SU-DHL-6 (cell line): ENCODE measurements around the gene KCTD8.

Experiments
- H2AFZ ChIP-seq: fragments of 200-600 bp; sonication (generic); 2 replicates; pipeline ENCODE4 v1.6.1; 2014; ENCODE audit warnings: low read depth, mild to moderate bottlenecking, moderate library complexity, mixed read lengths, antibody characterized with exemption, low read length; ENCODE audit not compliant: severe bottlenecking
- H3F3A ChIP-seq: fragments of 200-600 bp; shearing (Covaris generic); 2 replicates; pipeline ENCODE4 v1.6.0; 2016; ENCODE audit warnings: antibody characterized with exemption, mild to moderate bottlenecking; ENCODE audit not compliant: insufficient read depth
- H3K27ac ChIP-seq: fragments of 200-600 bp; sonication (generic); 2 replicates; pipeline ENCODE4 v1.5.1; 2016; ENCODE audit warnings: low read depth, mild to moderate bottlenecking, low read length, moderate library complexity, mixed read lengths
- H3K27me3 ChIP-seq: fragments of 200-600 bp; sonication (generic), shearing (Covaris generic); 2 replicates; pipeline ENCODE4 v1.6.0; 2014; ENCODE audit warnings: mild to moderate bottlenecking, low read length
- H3K36me3 ChIP-seq: fragments of 200-600 bp; sonication (generic); 2 replicates; pipeline ENCODE4 v1.6.1; 2014; ENCODE audit warnings: mild to moderate bottlenecking, low read length, mixed read lengths
- H3K4me2 ChIP-seq: fragments of 300-600, 200-600 bp; shearing (Covaris generic), sonication (generic); 2 replicates; pipeline ENCODE4 v1.6.0; 2014; ENCODE audit warnings: low read length, low read depth, mild to moderate bottlenecking; ENCODE audit not compliant: poor library complexity, severe bottlenecking
- H3K4me3 ChIP-seq: fragments of 200-600 bp; sonication (generic); 2 replicates; pipeline ENCODE4 v1.5.1; 2014; ENCODE audit warnings: antibody characterized with exemption, low read length, mild to moderate bottlenecking, mixed read lengths; ENCODE audit not compliant: insufficient read depth, poor library complexity, severe bottlenecking
- H3K79me2 ChIP-seq: fragments of 200-600 bp; sonication (generic); 2 replicates; pipeline ENCODE4 v1.6.1; 2014; ENCODE audit warnings: mild to moderate bottlenecking, low read length, moderate library complexity; ENCODE audit not compliant: insufficient read depth
- H3K9ac ChIP-seq: fragments of 200-600 bp; sonication (generic); 2 replicates; pipeline ENCODE4 v1.7.0; 2014; ENCODE audit warnings: mild to moderate bottlenecking, low read length
- H3K9me2 ChIP-seq: fragments of 200-600 bp; sonication (generic); replicated peaks from 2 replicates; pipeline ENCODE4 v1.6.1; 2014; ENCODE audit warnings: low read length; ENCODE audit not compliant: insufficient read depth
- H3K9me3 ChIP-seq: fragments of 200-600 bp; sonication (generic); 2 replicates; pipeline ENCODE4 v1.6.1; 2014; ENCODE audit warnings: low read length, mixed read lengths; ENCODE audit not compliant: insufficient read depth
- H4K20me1 ChIP-seq: fragments of 200-600 bp; sonication (generic); 2 replicates; pipeline ENCODE4 v1.6.1; 2014; ENCODE audit warnings: low read depth, mild to moderate bottlenecking, antibody characterized with exemption, low read length, moderate library complexity, mixed read lengths
- EZH2phosphoT487 ChIP-seq: fragments of 200-600 bp; sonication (generic), shearing (Covaris generic); conservative IDR thresholded peaks from 2 replicates; pipeline ENCODE4 v1.6.1; 2018; ENCODE audit warnings: mild to moderate bottlenecking, antibody characterized with exemption, low read length, moderate library complexity, mixed read lengths
- TF ChIP-seq, protein P1 (sequence below): fragments of 200-600 bp; sonication (generic); IDR thresholded peaks from one replicate; pipeline ENCODE4 v1.5.1; 2017; ENCODE audit warnings: antibody characterized with exemption, mild to moderate bottlenecking, low read length, moderate library complexity; ENCODE audit not compliant: insufficient read depth, poor library complexity, severe bottlenecking

The KCTD8 gene

DNA sequence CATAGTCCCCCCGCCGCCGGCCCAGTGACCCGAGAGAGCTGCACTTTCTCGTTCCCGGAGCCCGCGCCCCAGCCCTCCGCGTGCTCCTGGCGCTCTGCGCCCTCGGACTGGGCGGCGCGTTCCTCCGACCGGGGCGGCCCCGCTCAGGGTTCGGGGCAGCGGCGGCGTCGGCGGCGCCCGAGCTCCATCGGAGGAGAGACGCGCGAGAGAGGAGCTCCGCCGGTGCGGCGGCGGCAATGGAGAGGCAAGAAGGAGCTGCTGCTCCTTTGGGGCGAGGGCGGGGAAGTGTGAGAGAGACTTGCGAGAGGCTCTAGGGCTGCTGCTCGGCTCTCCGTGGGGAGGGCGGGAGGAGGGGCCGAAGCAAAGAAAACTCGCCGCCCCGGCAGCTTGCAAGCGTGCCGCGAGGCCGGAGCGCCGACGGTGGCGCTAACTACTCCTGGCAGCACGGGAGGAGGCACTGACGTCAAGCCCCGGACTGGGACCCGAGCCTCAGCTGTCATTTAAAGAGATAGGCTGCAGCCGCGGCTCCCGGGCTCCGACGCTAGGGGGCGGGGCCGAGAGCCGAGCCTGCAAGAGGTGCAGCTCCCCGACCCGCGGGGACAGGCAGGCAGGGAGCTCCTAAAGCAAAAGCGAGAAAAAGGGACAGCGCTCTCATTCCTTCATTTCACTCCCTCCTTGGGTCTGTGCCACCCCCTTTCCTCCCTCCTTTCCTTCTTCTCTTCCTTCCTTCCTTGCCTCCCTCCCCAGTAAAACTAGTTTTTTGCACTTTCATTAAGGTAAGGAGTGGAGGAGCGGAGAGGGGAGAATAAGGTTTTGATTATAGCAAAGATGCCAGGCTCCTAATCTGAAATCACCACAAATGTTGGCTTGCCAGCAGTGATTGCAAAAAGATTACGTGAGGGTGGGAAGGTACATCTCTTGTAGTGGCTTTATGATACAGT, at the start of gene KCTD8:
TSS of gene KCTD8 (minus strand) at position 289 of the 941 bp plus-strand sequence.
- Histone ChIP-seq H4K20me1 (no peaks in the 10 kb centered on the region), H3K9me3 (no peaks in the 10 kb centered on the region), H3K9me2 (no peaks in the 10 kb centered on the region), H3K27me3 (no peaks in the 10 kb centered on the region), H3K79me2 (no peaks in the 10 kb centered on the region), H3K36me3 (no peaks in the 10 kb centered on the region), H3K9ac (no peak within 1 kb of the TSS), H3K4me2 (no peak within 1 kb of the TSS), H3F3A (no peaks in the 10 kb centered on the region), H3K27ac (no peak within 1 kb of the TSS), H3K4me3 (no peak within 1 kb of the TSS), H2AFZ (peak within 1 kb of the TSS; percentile 45)
- no peak for TF ChIP-seq EZH2phosphoT487
- TF ChIP-seq, protein P1, sequence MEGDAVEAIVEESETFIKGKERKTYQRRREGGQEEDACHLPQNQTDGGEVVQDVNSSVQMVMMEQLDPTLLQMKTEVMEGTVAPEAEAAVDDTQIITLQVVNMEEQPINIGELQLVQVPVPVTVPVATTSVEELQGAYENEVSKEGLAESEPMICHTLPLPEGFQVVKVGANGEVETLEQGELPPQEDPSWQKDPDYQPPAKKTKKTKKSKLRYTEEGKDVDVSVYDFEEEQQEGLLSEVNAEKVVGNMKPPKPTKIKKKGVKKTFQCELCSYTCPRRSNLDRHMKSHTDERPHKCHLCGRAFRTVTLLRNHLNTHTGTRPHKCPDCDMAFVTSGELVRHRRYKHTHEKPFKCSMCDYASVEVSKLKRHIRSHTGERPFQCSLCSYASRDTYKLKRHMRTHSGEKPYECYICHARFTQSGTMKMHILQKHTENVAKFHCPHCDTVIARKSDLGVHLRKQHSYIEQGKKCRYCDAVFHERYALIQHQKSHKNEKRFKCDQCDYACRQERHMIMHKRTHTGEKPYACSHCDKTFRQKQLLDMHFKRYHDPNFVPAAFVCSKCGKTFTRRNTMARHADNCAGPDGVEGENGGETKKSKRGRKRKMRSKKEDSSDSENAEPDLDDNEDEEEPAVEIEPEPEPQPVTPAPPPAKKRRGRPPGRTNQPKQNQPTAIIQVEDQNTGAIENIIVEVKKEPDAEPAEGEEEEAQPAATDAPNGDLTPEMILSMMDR: peak; percentile 41

DNA sequence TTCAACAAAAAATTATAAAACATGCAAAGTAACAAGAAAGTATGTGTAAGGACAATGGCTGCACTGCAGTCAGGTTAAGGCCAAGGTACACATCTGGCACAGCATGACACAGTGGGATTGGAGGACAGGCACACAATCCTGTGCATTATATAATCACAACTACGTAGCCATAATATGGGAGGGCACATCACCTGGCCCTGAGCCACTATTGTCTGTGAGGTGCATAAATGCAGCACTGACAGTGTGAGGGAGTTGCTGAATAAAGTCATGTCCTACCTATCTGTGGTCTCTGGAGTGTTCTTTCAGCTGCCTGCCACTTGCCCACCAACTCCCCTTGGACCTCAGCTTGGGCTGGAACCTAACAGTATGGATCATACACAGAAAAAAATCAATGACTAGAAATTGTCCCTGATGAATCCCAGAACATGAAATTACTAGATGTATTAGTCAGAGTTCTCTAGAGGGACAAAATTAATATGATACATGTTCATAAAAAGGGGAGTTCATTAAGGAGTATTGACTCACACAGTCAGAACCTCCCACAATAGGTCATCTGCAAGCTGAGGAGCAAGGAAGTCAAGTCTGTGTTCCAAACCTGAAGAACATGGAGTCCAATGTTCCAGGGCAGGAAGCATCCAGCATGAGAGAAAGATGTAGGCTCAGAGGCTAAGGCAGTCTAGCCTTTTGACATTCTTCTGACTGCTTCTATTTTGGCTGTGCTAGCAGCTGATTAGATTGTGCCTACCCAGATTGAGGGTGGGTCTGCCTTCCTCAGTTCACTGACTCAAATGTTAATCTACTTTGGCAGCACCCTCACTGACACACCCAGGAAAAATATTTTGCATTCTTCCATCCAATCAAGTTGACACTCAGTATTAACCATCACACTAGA, 46.4 kb upstream of the KCTD8 start:
- no peaks in the 10 kb centered on the region for H3K36me3 ChIP-seq
- no peaks in the 10 kb centered on the region for H3K9me2 ChIP-seq
- no peak overlapping the region for H3K4me2 ChIP-seq
- H3K9me3 ChIP-seq: no peaks in the 10 kb centered on the region
- no peaks in the 10 kb centered on the region for H3K27me3 ChIP-seq
- H4K20me1 ChIP-seq: no peaks in the 10 kb centered on the region
- no peak overlapping the region for H3K4me3 ChIP-seq
- TF ChIP-seq, protein P1: no peak
- TF ChIP-seq EZH2phosphoT487: no peak
- H3K9ac ChIP-seq: no peak overlapping the region
- no peak overlapping the region for H3K27ac ChIP-seq
- H3F3A ChIP-seq: no peaks in the 10 kb centered on the region
- no peaks in the 10 kb centered on the region for H3K79me2 ChIP-seq
- H2AFZ ChIP-seq: no peak overlapping the region

DNA sequence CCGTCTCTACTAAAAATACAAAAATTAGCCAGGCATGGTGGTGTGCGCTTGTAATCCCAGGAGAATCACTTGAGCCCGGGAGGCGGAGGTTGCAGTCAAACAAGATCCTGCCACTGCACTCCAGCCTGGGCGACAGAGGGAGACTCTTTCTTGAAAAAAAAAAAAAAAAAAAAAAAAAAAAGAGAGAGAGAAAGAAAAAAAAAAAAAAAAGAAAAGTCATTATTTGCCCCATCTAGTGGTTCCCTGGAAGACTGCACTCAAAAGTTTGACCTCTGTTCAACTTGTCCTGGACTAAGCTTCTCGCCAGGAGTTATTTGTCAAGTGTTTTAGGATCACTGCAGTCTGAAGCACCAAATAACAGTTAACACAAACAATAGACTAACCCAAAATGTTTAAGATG, 45.3 kb upstream of the KCTD8 start:
- H3K27me3 ChIP-seq: no peaks in the 10 kb centered on the region
- no peaks in the 10 kb centered on the region for H3K9me2 ChIP-seq
- H3K36me3 ChIP-seq: no peaks in the 10 kb centered on the region
- H3K27ac ChIP-seq: no peak overlapping the region
- H3K79me2 ChIP-seq: no peaks in the 10 kb centered on the region
- no peak overlapping the region for H3K9ac ChIP-seq
- no peaks in the 10 kb centered on the region for H3F3A ChIP-seq
- H3K9me3 ChIP-seq: no peaks in the 10 kb centered on the region
- H2AFZ ChIP-seq: no peak overlapping the region
- H3K4me2 ChIP-seq: no peak overlapping the region
- no peak overlapping the region for H3K4me3 ChIP-seq
- TF ChIP-seq, protein P1: no peak
- TF ChIP-seq EZH2phosphoT487: no peak
- H4K20me1 ChIP-seq: no peaks in the 10 kb centered on the region
